ENCODE data around the gene KLF6. TPM values are rescaled to one million over a fixed set of nuclear protein-coding genes. Genes with fewer than 3 reads are reported as not detected.

Gene KLF6
- total RNA-seq, 1 donor from 2014 or later: 99.1 TPM

- Mint-ChIP-seq H3K9me3 (peaks cover 42% of the 10 kb centered on the region), H3K27ac (no peak overlapping the region), H3K36me3 (peaks cover 4% of the 10 kb centered on the region), H3K27me3 (ENCODE audit: low read depth) (no peaks in the 10 kb centered on the region), H3K4me1 (peaks cover 13% of the 10 kb centered on the region), H3K4me3 (no peak overlapping the region)
- DNase-seq (ENCODE audit: low spot score in 2 of 2, unreplicated experiment in 2 of 2): no peak
- no peak for TF ChIP-seq CTCF (IDR thresholded peaks at IDR 0.05; ENCODE audit: unreplicated experiment)
Measured at GRCh38 chr10:3790858-3791257, 5.8 kb upstream of the KLF6 start.

- no peaks in the 10 kb centered on the region for H3K27me3 Mint-ChIP-seq (ENCODE audit: low read depth)
- peaks cover 13% of the 10 kb centered on the region for H3K4me1 Mint-ChIP-seq
- H3K9me3 Mint-ChIP-seq: peaks cover 37% of the 10 kb centered on the region
- no peak for DNase-seq (ENCODE audit: low spot score in 2 of 2, unreplicated experiment in 2 of 2)
- H3K4me3 Mint-ChIP-seq: no peak overlapping the region
- peaks cover 4% of the 10 kb centered on the region for H3K36me3 Mint-ChIP-seq
- no peak overlapping the region for H3K27ac Mint-ChIP-seq
- TF ChIP-seq CTCF (IDR thresholded peaks at IDR 0.05; ENCODE audit: unreplicated experiment): no peak
Measured at GRCh38 chr10:3790272-3790671, 5.3 kb upstream of the KLF6 start.

- Mint-ChIP-seq H3K9me3 (peaks cover 33% of the 10 kb centered on the region), H3K27ac (no peak overlapping the region), H3K4me1 (peaks cover 13% of the 10 kb centered on the region), H3K36me3 (peaks cover 4% of the 10 kb centered on the region), H3K4me3 (no peak overlapping the region), H3K27me3 (ENCODE audit: low read depth) (no peaks in the 10 kb centered on the region)
- TF ChIP-seq CTCF (IDR thresholded peaks at IDR 0.05; ENCODE audit: unreplicated experiment): no peak
- DNase-seq (ENCODE audit: low spot score in 2 of 2, unreplicated experiment in 2 of 2): no peak
Measured at GRCh38 chr10:3789621-3790020, 4.6 kb upstream of the KLF6 start.

GRCh38 chr10:3787816-3788215 lies 2.8 kb upstream of the KLF6 start:
- Mint-ChIP-seq H3K4me1 (peaks cover 19% of the 10 kb centered on the region), H3K4me3 (no peak overlapping the region), H3K27me3 (ENCODE audit: low read depth) (no peaks in the 10 kb centered on the region), H3K36me3 (peaks cover 4% of the 10 kb centered on the region), H3K27ac (peak overlapping the region; percentile 39), H3K9me3 (peaks cover 27% of the 10 kb centered on the region)
- no peak for TF ChIP-seq CTCF (IDR thresholded peaks at IDR 0.05; ENCODE audit: unreplicated experiment)
- DNase-seq (ENCODE audit: low spot score in 2 of 2, unreplicated experiment in 2 of 2): no peak

- Mint-ChIP-seq H3K4me3 (peak overlapping the region; percentile 86), H3K4me1 (peaks cover 27% of the 10 kb centered on the region), H3K27ac (peak overlapping the region; percentile 100), H3K9me3 (peaks cover 21% of the 10 kb centered on the region), H3K27me3 (ENCODE audit: low read depth) (no peaks in the 10 kb centered on the region), H3K36me3 (peaks cover 4% of the 10 kb centered on the region)
- no peak for TF ChIP-seq CTCF (IDR thresholded peaks at IDR 0.05; ENCODE audit: unreplicated experiment)
- DNase-seq (ENCODE audit: low spot score in 2 of 2, unreplicated experiment in 2 of 2): no peak
Measured at GRCh38 chr10:3787016-3787400, 2.0 kb upstream of the KLF6 start.
